Activated B cell treated with CpG ODN at 0.5 μM for 24 hours (primary cell): ENCODE measurements around the gene CLEC4D. TPM values are rescaled to one million over a fixed set of nuclear protein-coding genes. Genes with fewer than 3 reads are reported as not detected.

Experiments
- ATAC-seq: fragments of 200-7000 bp; cut with Tn5 transposase; one replicate; pipeline ENCODE4 v1.10.0; 2021; ENCODE audit warnings: low read depth, mild to moderate bottlenecking, moderate library complexity
- CTCF ChIA-PET: fragments of 350-600 bp; sonication (Branson Sonifier 250); formaldehyde crosslinking; loops from one replicate; lab custom pipeline; 2021; ENCODE audit warnings: antibody characterized with exemption; lab: Charles Lee
- POLR2A ChIA-PET: fragments of 350-600 bp; sonication (Branson Sonifier 250); formaldehyde crosslinking; loops from one replicate; lab custom pipeline; 2021; ENCODE audit warnings: antibody characterized with exemption; lab: Charles Lee
- DNase-seq: peaks from one replicate; pipeline ENCODE4 v3.0.0; 2022
- H3K27ac Mint-ChIP-seq: one replicate; pipeline ENCODE4 v1.8.0; 2020; ENCODE audit warnings: mixed read lengths
- H3K27me3 Mint-ChIP-seq: one replicate; pipeline ENCODE4 v1.8.0; 2021; ENCODE audit warnings: mixed read lengths
- H3K36me3 Mint-ChIP-seq: one replicate; pipeline ENCODE4 v1.8.0; 2021; ENCODE audit warnings: low read depth, mixed read lengths
- H3K4me1 Mint-ChIP-seq: one replicate; pipeline ENCODE4 v1.8.0; 2021; ENCODE audit warnings: mixed read lengths
- H3K4me3 Mint-ChIP-seq: one replicate; pipeline ENCODE4 v1.8.0; 2020; ENCODE audit warnings: mild to moderate bottlenecking, mixed read lengths
- H3K9me3 Mint-ChIP-seq: one replicate; pipeline ENCODE4 v1.8.0; 2020; ENCODE audit warnings: mixed read lengths
- intact Hi-C: fragments of 100-400 bp; cut with micrococcal nuclease; formaldehyde crosslinking; loops from one replicate; pipeline ENCODE4 v1.15.1; 2024
- total RNA-seq: library from RNA; stranded (reverse); gene quantifications from 2 replicates; pipeline ENCODE4 v1.2.3, GENCODE V29; 2022
- TF ChIP-seq, protein P1 (sequence below): fragments of 200-600 bp; IDR thresholded peaks from one replicate; pipeline ENCODE4 v1.8.0; 2022; ENCODE audit warnings: antibody characterized with exemption, mild to moderate bottlenecking

The CLEC4D gene
- total RNA-seq, 1 donor from 2014 or later: not detected

DNA sequence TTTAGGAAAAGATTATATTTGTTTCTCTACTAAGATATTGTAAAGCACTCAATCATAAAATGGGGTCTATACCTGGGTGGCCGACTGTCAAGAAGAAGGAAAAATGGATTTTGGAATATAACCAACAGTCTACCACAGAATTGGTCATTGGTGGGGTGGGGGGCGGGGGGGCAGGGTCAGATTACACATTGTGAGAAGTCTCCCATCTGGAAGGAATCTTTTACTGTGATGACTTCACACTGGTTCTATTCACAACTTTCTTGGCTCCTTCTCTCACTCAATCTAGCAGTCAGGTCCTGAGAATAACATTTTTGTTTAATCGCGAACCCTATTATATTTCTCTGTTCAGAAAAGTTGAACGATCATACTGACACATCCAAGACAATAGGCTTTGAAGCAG lies 36.1 kb downstream of the CLEC4D start:
- intact Hi-C loops: no loop called here
- Mint-ChIP-seq H3K9me3 (no peaks in the 10 kb centered on the region), H3K27ac (no peak overlapping the region), H3K36me3 (no peaks in the 10 kb centered on the region), H3K4me3 (no peak overlapping the region), H3K27me3 (peaks cover 3% of the 10 kb centered on the region), H3K4me1 (no peaks in the 10 kb centered on the region)
- DNase-seq (no peak), ATAC-seq (no peak)
- ChIA-PET CTCF (no interaction called here), POLR2A (no interaction called here)
- TF ChIP-seq, protein P1, sequence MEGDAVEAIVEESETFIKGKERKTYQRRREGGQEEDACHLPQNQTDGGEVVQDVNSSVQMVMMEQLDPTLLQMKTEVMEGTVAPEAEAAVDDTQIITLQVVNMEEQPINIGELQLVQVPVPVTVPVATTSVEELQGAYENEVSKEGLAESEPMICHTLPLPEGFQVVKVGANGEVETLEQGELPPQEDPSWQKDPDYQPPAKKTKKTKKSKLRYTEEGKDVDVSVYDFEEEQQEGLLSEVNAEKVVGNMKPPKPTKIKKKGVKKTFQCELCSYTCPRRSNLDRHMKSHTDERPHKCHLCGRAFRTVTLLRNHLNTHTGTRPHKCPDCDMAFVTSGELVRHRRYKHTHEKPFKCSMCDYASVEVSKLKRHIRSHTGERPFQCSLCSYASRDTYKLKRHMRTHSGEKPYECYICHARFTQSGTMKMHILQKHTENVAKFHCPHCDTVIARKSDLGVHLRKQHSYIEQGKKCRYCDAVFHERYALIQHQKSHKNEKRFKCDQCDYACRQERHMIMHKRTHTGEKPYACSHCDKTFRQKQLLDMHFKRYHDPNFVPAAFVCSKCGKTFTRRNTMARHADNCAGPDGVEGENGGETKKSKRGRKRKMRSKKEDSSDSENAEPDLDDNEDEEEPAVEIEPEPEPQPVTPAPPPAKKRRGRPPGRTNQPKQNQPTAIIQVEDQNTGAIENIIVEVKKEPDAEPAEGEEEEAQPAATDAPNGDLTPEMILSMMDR: no peak

DNA sequence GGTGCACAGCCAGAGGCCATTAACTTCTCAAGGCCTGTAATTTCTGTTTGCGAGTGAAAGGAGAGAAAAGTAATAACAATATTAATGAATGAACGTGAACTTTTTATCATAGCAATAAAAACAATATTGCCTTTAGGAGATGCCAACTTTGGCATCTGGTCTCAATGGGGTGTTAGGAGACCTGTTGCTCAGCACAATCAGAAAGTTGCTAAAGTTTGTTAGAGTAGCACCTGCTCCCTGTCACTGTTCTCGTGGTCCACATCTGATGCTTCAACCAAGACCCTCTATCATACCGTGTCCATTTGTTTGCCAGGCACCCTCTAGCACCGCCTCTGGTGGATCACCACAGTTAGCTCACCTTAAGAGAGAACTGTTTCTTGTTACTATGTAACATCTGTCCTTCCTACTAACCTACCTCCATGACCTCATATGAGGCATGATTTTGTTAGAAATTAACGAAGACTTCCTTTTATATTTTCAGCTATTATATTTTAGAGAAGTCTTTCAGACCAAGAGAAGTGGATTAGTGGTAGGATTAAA lies 39.9 kb downstream of the CLEC4D start:
- CTCF ChIA-PET: interaction anchor here (1.6 kb wide), 1 partner anchor 9 kb away, joined by 6 read pairs; no protein-coding TSS in a partner anchor
- H3K4me1 Mint-ChIP-seq: no peaks in the 10 kb centered on the region
- no peak overlapping the region for H3K27ac Mint-ChIP-seq
- ATAC-seq: no peak
- no peaks in the 10 kb centered on the region for H3K36me3 Mint-ChIP-seq
- no peak overlapping the region for H3K4me3 Mint-ChIP-seq
- DNase-seq: no peak
- H3K27me3 Mint-ChIP-seq: no peaks in the 10 kb centered on the region
- intact Hi-C loops: no loop called here
- POLR2A ChIA-PET: no interaction called here
- H3K9me3 Mint-ChIP-seq: no peaks in the 10 kb centered on the region
- TF ChIP-seq, protein P1: no peak

DNA sequence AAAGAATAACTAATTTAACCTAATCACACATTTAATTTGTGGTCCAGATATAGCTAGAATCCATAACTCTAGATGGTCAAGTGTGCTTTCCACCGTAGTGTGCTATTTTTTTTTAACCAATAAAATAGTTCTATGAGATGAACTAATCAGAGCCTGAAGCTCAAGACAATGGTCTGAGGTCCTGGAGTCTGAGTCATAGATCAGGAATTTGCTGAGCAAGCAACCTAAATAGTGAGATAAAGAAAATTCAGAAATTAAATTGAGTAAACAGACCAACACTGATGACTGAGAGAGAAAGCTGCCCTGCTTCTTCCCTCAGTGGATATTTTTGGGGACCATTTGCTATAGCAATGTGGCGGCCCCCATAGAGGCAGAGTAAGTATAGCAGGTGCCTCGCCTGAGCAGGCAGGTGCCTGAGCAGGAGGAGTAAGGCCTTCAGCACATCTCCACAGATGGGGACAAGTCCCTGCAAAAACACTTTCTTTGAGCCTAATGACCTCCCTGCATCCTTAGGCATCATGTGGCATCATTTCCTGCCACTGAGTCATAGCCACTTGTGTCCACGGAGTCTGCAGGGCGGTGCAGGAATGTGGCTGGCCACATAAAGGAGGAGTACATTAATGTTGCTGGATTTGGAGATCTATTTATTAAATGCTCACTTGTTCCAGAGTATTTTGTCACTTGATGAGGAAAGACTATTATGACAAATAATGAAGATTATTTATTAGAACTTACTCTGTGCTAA lies 41.3 kb downstream of the CLEC4D start:
- Mint-ChIP-seq H3K4me1 (no peaks in the 10 kb centered on the region), H3K27ac (no peak overlapping the region), H3K27me3 (peaks cover 2% of the 10 kb centered on the region), H3K36me3 (no peaks in the 10 kb centered on the region), H3K9me3 (no peaks in the 10 kb centered on the region), H3K4me3 (no peak overlapping the region)
- intact Hi-C loops: no loop called here
- ATAC-seq: no peak
- ChIA-PET CTCF (interaction anchor here (1.5 kb wide), 1 partner anchor 11 kb away, joined by 5 read pairs; no protein-coding TSS in a partner anchor), POLR2A (no interaction called here)
- DNase-seq: no peak
- TF ChIP-seq, protein P1: no peak

DNA sequence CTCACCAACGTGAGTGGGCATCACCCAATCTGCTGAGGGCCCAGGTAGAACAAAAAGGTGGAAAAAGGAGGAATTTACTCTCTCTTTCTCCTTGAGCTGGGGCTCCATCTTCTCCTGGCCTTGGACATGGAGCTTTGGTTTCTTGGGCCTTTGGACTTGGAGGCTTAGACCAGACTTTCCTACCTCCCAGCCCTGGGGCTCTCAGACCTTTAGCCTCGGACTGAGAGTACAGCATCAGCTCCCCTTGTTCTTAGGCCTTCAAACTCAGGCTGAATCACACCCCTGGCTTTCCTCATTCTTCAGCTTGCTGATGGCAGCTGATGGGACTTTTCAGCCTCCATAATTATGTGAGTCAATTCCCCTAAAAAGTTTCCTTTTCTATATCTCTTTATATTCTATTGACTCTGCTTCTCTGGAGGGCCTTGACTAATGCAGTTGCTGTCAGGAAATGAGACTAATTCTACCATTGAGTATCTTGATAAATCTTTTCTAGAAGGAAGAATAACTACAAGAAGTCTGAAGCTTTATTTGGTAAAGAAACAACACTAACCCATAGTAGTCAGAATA lies 43.3 kb downstream of the CLEC4D start:
- no peak overlapping the region for H3K27ac Mint-ChIP-seq

More for the DNA sequence above, 43.3 kb downstream of the CLEC4D start:
- Mint-ChIP-seq H3K36me3 (no peaks in the 10 kb centered on the region), H3K27me3 (peaks cover 4% of the 10 kb centered on the region), H3K4me3 (no peak overlapping the region), H3K4me1 (no peaks in the 10 kb centered on the region), H3K9me3 (no peaks in the 10 kb centered on the region)
- CTCF ChIA-PET: interaction anchor here (0.9 to 1.0 kb wide), 2 partner anchors 13 to 14 kb away, joined by 3 to 5 read pairs; no protein-coding TSS in a partner anchor
- TF ChIP-seq, protein P1: no peak
- ATAC-seq (no peak), DNase-seq (no peak)
- intact Hi-C loops: no loop called here
- POLR2A ChIA-PET: interaction anchor here (0.5 kb wide), 1 partner anchor 101 kb away, joined by 3 read pairs; no protein-coding TSS in a partner anchor
